K562 (cell line): ENCODE data around the gene ENKD1. TPM values are rescaled to one million over a fixed set of nuclear protein-coding genes. Genes with fewer than 3 reads are reported as not detected.

Experiments
- ATAC-seq: fragments of 200-7000 bp; cut with Tn5 transposase; 3 replicates; pipeline ENCODE4 v1.9.1; 2020; ENCODE audit warnings: moderate library complexity
- BruUV-seq: library from RNA; stranded (reverse); fragments of 400-500 nt; replicated peaks from 2 replicates; lab custom pipeline; 2021; lab: Mats Ljungman, UMichigan
- CTCF ChIA-PET: fragments of 300-600 bp; formaldehyde crosslinking; extraction: SDS; loops from one replicate; lab custom pipeline; 2021; ENCODE audit warnings: low intra/inter-chr PET ratio; lab: Yijun Ruan, JAX
- POLR2A ChIA-PET: fragments of 300-600, 350-650 bp; sonication (Branson Sonifier 250); formaldehyde crosslinking; extraction: SDS; loops from one replicate; lab custom pipeline; 2021; ENCODE audit warnings: antibody characterized with exemption, inconsistent platforms; lab: Yijun Ruan, JAX
- DNase-seq, 4 experiments: peaks; one replicate each; pipeline versions ENCODE4 v3.0.0 to v3.0.0-alpha.2; 2011 to 2018; ENCODE audit warnings: low spot score in 3 of 4, mixed read lengths in 3 of 4; ENCODE audit errors: extremely low read depth in 1 of 4
- FAIRE-seq: peaks from 2 replicates; lab custom pipeline; 2011; peaks lifted over from hg19 to GRCh38; lab: Jason Lieb, UNC
- H2AFZ ChIP-seq: 2 replicates; pipeline ENCODE4 v1.6.0; 2011; ENCODE audit warnings: low read depth, low read length, control low read depth, inconsistent platforms
- H3K27ac ChIP-seq: fragments of 200-600 bp; 3 replicates; pipeline ENCODE4 v1.8.0; 2011; ENCODE audit warnings: low read depth, mild to moderate bottlenecking, control low read depth, inconsistent platforms, low read length, moderate library complexity, mixed read lengths; ENCODE audit errors: extremely low read depth
- H3K27me3 ChIP-seq, 2 experiments: fragments of 300-600 bp in 1 of 2; 2 replicates in 1 of 2; 3 replicates in 1 of 2; pipeline versions ENCODE4 v1.6.0 to v1.8.0; 2011; ENCODE audit warnings: inconsistent platforms in 2 of 2, low read length in 2 of 2, mild to moderate bottlenecking in 1 of 2, mixed read lengths in 1 of 2, moderate library complexity in 1 of 2; ENCODE audit not compliant: control insufficient read depth in 2 of 2, insufficient read depth in 2 of 2
- H3K36me3 ChIP-seq: fragments of 300-600 bp; 3 replicates; pipeline ENCODE4 v1.8.0; 2011; ENCODE audit warnings: mild to moderate bottlenecking, low read length, inconsistent platforms; ENCODE audit not compliant: control insufficient read depth, insufficient read depth
- H3K4me1 ChIP-seq, 2 experiments: fragments of 200-600 bp in 1 of 2; replicated peaks in 1 of 2; 2 replicates in 1 of 2; 3 replicates in 1 of 2; pipeline versions ENCODE4 v1.5.1 to v1.8.0; 2011; ENCODE audit warnings: inconsistent platforms in 2 of 2, low read length in 2 of 2, mild to moderate bottlenecking in 1 of 2, mixed read lengths in 1 of 2, moderate library complexity in 1 of 2; ENCODE audit not compliant: control insufficient read depth in 2 of 2, insufficient read depth in 2 of 2
- H3K4me2 ChIP-seq: 2 replicates; pipeline ENCODE4 v1.6.1; 2011; ENCODE audit warnings: low read length, control low read depth, inconsistent platforms, mixed read lengths; ENCODE audit not compliant: insufficient read depth
- H3K4me3 ChIP-seq: fragments of 200-600 bp; sonication (generic), shearing (Covaris generic); 2 replicates; pipeline ENCODE4 v1.5.1; 2016; ENCODE audit warnings: control low read depth, inconsistent platforms
- H3K79me2 ChIP-seq: fragments of 200-600 bp; 3 replicates; pipeline ENCODE4 v1.8.0; 2011; ENCODE audit warnings: low read length, inconsistent platforms; ENCODE audit not compliant: control insufficient read depth, insufficient read depth
- H3K9ac ChIP-seq, 2 experiments: 2 replicates each; pipeline versions ENCODE4 v1.6.0 to v1.6.1; 2011; ENCODE audit warnings: low read depth in 2 of 2, low read length in 2 of 2, control low read depth in 1 of 2, inconsistent platforms in 1 of 2, mild to moderate bottlenecking in 1 of 2, mixed read lengths in 1 of 2; ENCODE audit not compliant: insufficient read depth in 1 of 2
- H3K9me1 ChIP-seq: one replicate; pipeline ENCODE4 v1.6.0; 2011; ENCODE audit warnings: inconsistent platforms, mild to moderate bottlenecking, low read length, moderate library complexity; ENCODE audit not compliant: control insufficient read depth, insufficient read depth
- H3K9me3 ChIP-seq: replicated peaks from 2 replicates; pipeline ENCODE4 v1.5.1; 2011; ENCODE audit warnings: low read depth, low read length, inconsistent platforms; ENCODE audit not compliant: control insufficient read depth, insufficient read depth
- H4K20me1 ChIP-seq: replicated peaks from 2 replicates; pipeline ENCODE4 v1.6.1; 2011; ENCODE audit warnings: low read length, inconsistent platforms, mixed read lengths; ENCODE audit not compliant: control insufficient read depth, insufficient read depth
- AFF4 ChIP-seq: sonication (generic); formaldehyde crosslinking; IDR thresholded peaks from 2 replicates; pipeline ENCODE4 v1.8.0; 2023; ENCODE audit warnings: mild to moderate bottlenecking, missing genetic modification reagents
- ELF1 ChIP-seq: fragments of 200-800 bp; sonication (Bioruptor generic); IDR thresholded peaks from 2 replicates; pipeline ENCODE4 v1.6.1; 2016; ENCODE audit warnings: missing genetic modification characterization, missing compliant biosample characterization
- FIP1L1 ChIP-seq: fragments of 200-400 bp; formaldehyde crosslinking; IDR thresholded peaks from 2 replicates; pipeline ENCODE4 v1.6.1; 2018; ENCODE audit warnings: mild to moderate bottlenecking, low read depth, low read length; ENCODE audit not compliant: poor library complexity, severe bottlenecking
- HDAC8 ChIP-seq: fragments of 450-650 bp; IDR thresholded peaks from 2 replicates; pipeline ENCODE4 v1.6.1; 2016; ENCODE audit warnings: mild to moderate bottlenecking, missing genetic modification characterization, moderate library complexity, missing compliant biosample characterization
- KAT2B ChIP-seq: IDR thresholded peaks from one replicate; pipeline ENCODE4 v1.6.1; 2012; ENCODE audit warnings: low read depth, mild to moderate bottlenecking, control low read depth, inconsistent platforms, low read length, moderate library complexity
- MNT ChIP-seq, 2 experiments: fragments of 450-650 bp; conservative IDR thresholded peaks; 2 replicates each; pipeline ENCODE4 v1.6.1; 2017; ENCODE audit warnings: mild to moderate bottlenecking in 2 of 2, moderate library complexity in 2 of 2
- NR2F6 ChIP-seq: fragments of 450-650 bp; formaldehyde crosslinking; IDR thresholded peaks from 2 replicates; pipeline ENCODE4 v1.4.0; 2020; ENCODE audit warnings: mild to moderate bottlenecking
- PTRF ChIP-seq: fragments of 450-650 bp; IDR thresholded peaks from 2 replicates; pipeline ENCODE4 v1.6.1; 2016; ENCODE audit warnings: mild to moderate bottlenecking, missing genetic modification characterization, missing compliant biosample characterization
- SUPT5H ChIP-seq: fragments of 450-650 bp; IDR thresholded peaks from 2 replicates; pipeline ENCODE4 v1.6.1; 2016
- TAF1 ChIP-seq: IDR thresholded peaks from 2 replicates; pipeline ENCODE4 v1.6.1; 2011; ENCODE audit warnings: mild to moderate bottlenecking, low read length, moderate library complexity; ENCODE audit not compliant: insufficient read depth, control insufficient read depth, severe bottlenecking; ENCODE audit errors: extremely low read depth
- TBP ChIP-seq: optimal IDR thresholded peaks from 2 replicates; pipeline ENCODE3; 2011; ENCODE audit warnings: low read depth, low read length, improper control_type of control experiment
- ZBTB33 ChIP-seq: sonication (generic); formaldehyde crosslinking; IDR thresholded peaks from 2 replicates; pipeline ENCODE4 v1.8.1; 2023; ENCODE audit warnings: mild to moderate bottlenecking, missing genetic modification reagents
- ZNF143 ChIP-seq: sonication (generic); formaldehyde crosslinking; IDR thresholded peaks from 2 replicates; pipeline ENCODE4 v1.9.0; 2022; ENCODE audit warnings: mild to moderate bottlenecking, missing genetic modification reagents
- ZNF217 ChIP-seq: sonication (generic); formaldehyde crosslinking; IDR thresholded peaks from 2 replicates; pipeline ENCODE4 v1.8.0; 2022; ENCODE audit warnings: mild to moderate bottlenecking, missing genetic modification reagents
- WGBS: fragments of 100-300 bp; shearing (Covaris generic); methylation state at CpG from one replicate; pipeline ENCODE4 v1.1.6; 2016; ENCODE audit warnings: low coverage, mixed read lengths; ENCODE audit not compliant: insufficient coverage; ENCODE audit errors: missing lambda C conversion rate; 5-methylcytosine and 5-hydroxymethylcytosine counted together
- in situ Hi-C: fragments of 300-500 bp; cut with MboI; formaldehyde crosslinking; loops from 4 replicates; pipeline ENCODE4 v1.15.0; 2018; ENCODE audit warnings: inconsistent platforms, mixed read lengths
- intact Hi-C: fragments of 100-400 bp; cut with micrococcal nuclease; formaldehyde crosslinking; loops from 2 replicates; pipeline ENCODE4 v1.14.2; 2022
- polyA plus RNA-seq, 8 experiments: library from polyadenylated mRNA; depleted of rRNA in 4 of 8; stranded (reverse) in 5 of 8; unstranded in 3 of 8; fragments of >200 nt; fragmentation: Nextera tagmentation in 2 of 8; fragmentation: Illumina TruSeq in 1 of 8; extraction: Ambion mirVana in 2 of 8; extraction: Trizol in 1 of 8; gene quantifications; 2 replicates each; pipeline versions ENCODE4 v1.2.1 to v1.2.3, GENCODE V29; 2011 to 2014; ENCODE audit warnings: inconsistent platforms in 1 of 8, missing spikeins in 1 of 8
- total RNA-seq, 7 experiments: library from RNA; depleted of rRNA in 6 of 7; stranded (reverse); fragments of >200 nt in 6 of 7; fragmentation: Illumina TruSeq in 2 of 7; extraction: Trizol in 2 of 7; gene quantifications; 2 replicates each; pipeline versions ENCODE4 v1.2.1 to v1.2.3, GENCODE V29; 2011 to 2021; ENCODE audit warnings: low replicate concordance in 1 of 7

The ENKD1 gene
- total and polyA plus RNA-seq, 9 of the 15 experiments (the other 6 are each of a cell fraction or from before 2014, with no cell fraction given) = 1.1 to 26.9 (median 8.3) TPM

- in situ Hi-C loops = no loop called here
Observed at GRCh38 chr16:67649494-67649931, 17.0 kb downstream of the ENKD1 start.

More at GRCh38 chr16:67649494-67649931, 17.0 kb downstream of the ENKD1 start:
- intact Hi-C loops = no loop called here
- BruUV-seq = no TSS peak
- no peak overlapping the region for H3K27ac ChIP-seq
- H3K9me1 ChIP-seq = no peaks in the 10 kb centered on the region
- no peak for ATAC-seq
- H3K4me2 ChIP-seq = no peak overlapping the region
- CTCF ChIA-PET = no interaction called here
- no peaks in the 10 kb centered on the region for H3K36me3 ChIP-seq
- H2AFZ ChIP-seq = no peak overlapping the region
- no peaks in the 10 kb centered on the region for H3K79me2 ChIP-seq
- TF ChIP-seq TAF1 = no peak
- no peak for TF ChIP-seq KAT2B
- no peak for TF ChIP-seq TBP
- TF ChIP-seq NR2F6 = no peak
- no peak for TF ChIP-seq MNT (conservative IDR thresholded peaks at IDR 0.05)
- TF ChIP-seq AFF4 = no peak
- no peak for TF ChIP-seq ZNF217
- no peak for TF ChIP-seq HDAC8 (tag)
- TF ChIP-seq ELF1 = no peak
- no peak for TF ChIP-seq SUPT5H
- no peak for TF ChIP-seq PTRF (tag)
- no peak for TF ChIP-seq ZBTB33 (CRISPR knock-in tag)
- TF ChIP-seq ZNF143 = no peak
- no peak for TF ChIP-seq FIP1L1
- peaks cover 8 to 65% of the 10 kb centered on the region in 2 experiments; a peak in 4 of 5 replicates for H3K27me3 ChIP-seq
- no peaks in the 10 kb centered on the region for H3K9me3 ChIP-seq
- peaks cover 10% of the 10 kb centered on the region; the same call in 1 of the 2 replicates for H4K20me1 ChIP-seq
- POLR2A ChIA-PET = no interaction called here
- no peak overlapping the region; a peak in 1 of 4 replicates for H3K9ac ChIP-seq
- no peak overlapping the region for H3K4me3 ChIP-seq
- DNase-seq = peak in 2 of 4 experiments; percentile 57 to 58
- H3K4me1 ChIP-seq = peaks cover 0 to 75% of the 10 kb centered on the region in 2 experiments; a peak in 4 of 5 replicates
- no peak for FAIRE-seq
- WGBS = 28% methylated on average over 30 of the region's 34 CpGs
